Keratinocyte (primary cell): ENCODE measurements around the gene MED12. TPM values are rescaled to one million over a fixed set of nuclear protein-coding genes. Genes with fewer than 3 reads are reported as not detected.

Experiments used
- DNase-seq: peaks from one replicate; pipeline ENCODE4 v3.0.0-alpha.2; 2011; ENCODE audit warnings: low read depth, missing footprints, low spot score
- FAIRE-seq: peaks from 2 replicates; lab custom pipeline; 2011; peaks lifted over from hg19 to GRCh38; lab: Jason Lieb, UNC
- H2AFZ ChIP-seq: 2 replicates; pipeline ENCODE4 v1.6.0; 2012; ENCODE audit warnings: low read length, control low read depth, inconsistent platforms; ENCODE audit not compliant: control insufficient read depth
- H3K27ac ChIP-seq: 2 replicates; pipeline ENCODE4 v1.5.1; 2011; ENCODE audit warnings: low read length; ENCODE audit not compliant: control insufficient read depth, insufficient read depth
- H3K27me3 ChIP-seq: 3 replicates; pipeline ENCODE4 v1.6.0; 2011; ENCODE audit warnings: low read length; ENCODE audit not compliant: control insufficient read depth, insufficient read depth; ENCODE audit errors: extremely low read depth
- H3K36me3 ChIP-seq, 2 experiments: 2 replicates in 1 of 2; 3 replicates in 1 of 2; pipeline ENCODE4 v1.5.1; 2011; ENCODE audit warnings: low read length in 2 of 2, mild to moderate bottlenecking in 1 of 2; ENCODE audit not compliant: control insufficient read depth in 2 of 2, insufficient read depth in 2 of 2; ENCODE audit errors: extremely low read depth in 1 of 2
- H3K4me1 ChIP-seq: 3 replicates; pipeline ENCODE4 v1.5.1; 2011; ENCODE audit warnings: low read length; ENCODE audit not compliant: control insufficient read depth, insufficient read depth; ENCODE audit errors: extremely low read depth
- H3K4me2 ChIP-seq: 3 replicates; pipeline ENCODE4 v1.6.0; 2011; ENCODE audit warnings: low read depth, low read length; ENCODE audit not compliant: control insufficient read depth, insufficient read depth; ENCODE audit errors: extremely low read depth
- H3K4me3 ChIP-seq, 3 experiments: fragments of 200-600 bp in 1 of 3; sonication (generic) in 1 of 3; 2 replicates in 2 of 3; 3 replicates in 1 of 3; pipeline ENCODE4 v1.5.1; 2011 to 2016; ENCODE audit warnings: low read length in 3 of 3, mild to moderate bottlenecking in 3 of 3, control low read depth in 2 of 3, inconsistent platforms in 1 of 3, low read depth in 1 of 3, mixed read lengths in 1 of 3, mixed run types in 1 of 3, moderate library complexity in 1 of 3; ENCODE audit not compliant: control insufficient read depth in 2 of 3, insufficient read depth in 2 of 3; ENCODE audit errors: extremely low read depth in 1 of 3
- H3K79me2 ChIP-seq: 2 replicates; pipeline ENCODE4 v1.6.0; 2012; ENCODE audit warnings: low read length; ENCODE audit not compliant: control insufficient read depth, insufficient read depth
- H3K9ac ChIP-seq: 3 replicates; pipeline ENCODE4 v1.6.0; 2011; ENCODE audit warnings: low read length; ENCODE audit not compliant: control insufficient read depth, insufficient read depth; ENCODE audit errors: extremely low read depth
- H3K9me1 ChIP-seq: 3 replicates; pipeline ENCODE4 v1.6.0; 2011; ENCODE audit warnings: low read length; ENCODE audit not compliant: control insufficient read depth, insufficient read depth; ENCODE audit errors: extremely low read depth
- H3K9me3 ChIP-seq: 2 replicates; pipeline ENCODE4 v1.5.1; 2012; ENCODE audit warnings: low read depth, low read length; ENCODE audit not compliant: control insufficient read depth
- H4K20me1 ChIP-seq: 3 replicates; pipeline ENCODE4 v1.6.0; 2011; ENCODE audit warnings: low read length; ENCODE audit not compliant: control insufficient read depth, insufficient read depth; ENCODE audit errors: extremely low read depth
- CTCF ChIP-seq, 3 experiments: IDR thresholded peaks in 1 of 3; conservative IDR thresholded peaks in 1 of 3; optimal IDR thresholded peaks in 1 of 3; 2 replicates in 2 of 3; 3 replicates in 1 of 3; pipeline versions ENCODE3 to v1.5.1; 2011; ENCODE audit warnings: low read length in 3 of 3, mild to moderate bottlenecking in 3 of 3, moderate library complexity in 2 of 3, control low read depth in 1 of 3, inconsistent platforms in 1 of 3; ENCODE audit not compliant: insufficient read depth in 2 of 3; ENCODE audit errors: extremely low read depth in 1 of 3
- EZH2 ChIP-seq: IDR thresholded peaks from one replicate; pipeline ENCODE4 v1.6.1; 2012; ENCODE audit warnings: inconsistent platforms, mild to moderate bottlenecking, low read length, moderate library complexity
- dilution Hi-C: fragments of 300-500 bp; cut with MboI; formaldehyde crosslinking; loops from one replicate; pipeline ENCODE4 v1.7.0; 2020; ENCODE audit warnings: low sequenced_read_pairs; ENCODE audit not compliant: extremely low pct_ligation_motif_present
- polyA plus RNA-seq, 5 experiments: library from polyadenylated mRNA; depleted of rRNA in 3 of 5; stranded (reverse) in 3 of 5; stranded (forward) in 1 of 5; unstranded in 1 of 5; fragments of >200 nt; gene quantifications; 1 replicate in 1 of 5; 2 replicates in 3 of 5; 3 replicates in 1 of 5; pipeline versions ENCODE4 v1.2.1 to v1.2.3, GENCODE V29; 2011 to 2012; ENCODE audit warnings: missing spikeins in 2 of 5, low read depth in 1 of 5, low replicate concordance in 1 of 5

The MED12 gene
- polyA plus RNA-seq, 1 donor (not counting 4 experiments of a cell fraction or from before 2014, with no cell fraction given) = 4.2 TPM

GRCh38 chrX:71117358-71117757, 1.0 kb upstream of the MED12 start:
- no peaks in the 10 kb centered on the region for H3K9me1 ChIP-seq
- no peak overlapping the region for H3K27ac ChIP-seq
- TF ChIP-seq EZH2 (no peak), CTCF (optimal IDR thresholded peaks at IDR 0.05 in 1 of 3, IDR thresholded peaks at IDR 0.05 in 1 of 3, conservative IDR thresholded peaks at IDR 0.05 in 1 of 3; ENCODE audit: extremely low read depth in 1 of 3, insufficient read depth in 2 of 3, low read length in 3 of 3) (no peak)
- no peaks in the 10 kb centered on the region for H3K79me2 ChIP-seq
- peaks cover 10% of the 10 kb centered on the region for H3K4me1 ChIP-seq
- H3K4me2 ChIP-seq = peak overlapping the region; percentile 14
- DNase-seq (no peak), FAIRE-seq (no peak)
- H3K9me3 ChIP-seq = no peaks in the 10 kb centered on the region
- no peaks in the 10 kb centered on the region for H3K27me3 ChIP-seq
- H2AFZ ChIP-seq = peak overlapping the region; percentile 10
- dilution Hi-C loops = no loop called here
- H3K36me3 ChIP-seq = peaks cover 6 to 7% of the 10 kb centered on the region in 2 experiments
- H3K4me3 ChIP-seq = no peak overlapping the region
- no peak overlapping the region for H3K9ac ChIP-seq
- H4K20me1 ChIP-seq = no peaks in the 10 kb centered on the region

- H3K36me3 ChIP-seq = peaks cover 6 to 7% of the 10 kb centered on the region in 2 experiments
- DNase-seq = no peak
- no peak for FAIRE-seq
- H3K4me1 ChIP-seq = peaks cover 10% of the 10 kb centered on the region
- H3K27me3 ChIP-seq = no peaks in the 10 kb centered on the region
- peak overlapping the region; percentile 26 for H3K27ac ChIP-seq
- no peaks in the 10 kb centered on the region for H4K20me1 ChIP-seq
- H3K4me2 ChIP-seq = peak overlapping the region; percentile 81
- no peaks in the 10 kb centered on the region for H3K9me1 ChIP-seq
- peak overlapping the region; percentile 63 for H2AFZ ChIP-seq
- H3K9me3 ChIP-seq = no peaks in the 10 kb centered on the region
- dilution Hi-C loops = no loop called here
- H3K79me2 ChIP-seq = no peaks in the 10 kb centered on the region
- no peak for TF ChIP-seq CTCF (optimal IDR thresholded peaks at IDR 0.05 in 1 of 3, IDR thresholded peaks at IDR 0.05 in 1 of 3, conservative IDR thresholded peaks at IDR 0.05 in 1 of 3; ENCODE audit: extremely low read depth in 1 of 3, insufficient read depth in 2 of 3, low read length in 3 of 3)
- no peak for TF ChIP-seq EZH2
- H3K9ac ChIP-seq = peak overlapping the region; percentile 80
- H3K4me3 ChIP-seq = peak overlapping the region; percentile 61 to 71 (median 68)
Measured at GRCh38 chrX:71118985-71119535, 664 bp downstream of the MED12 start.
